ENCODE results near the gene DCDC2C. TPM values are rescaled to one million over a fixed set of nuclear protein-coding genes. Genes with fewer than 3 reads are reported as not detected.

Gene DCDC2C
- total and polyA plus RNA-seq, 2 of the 4 experiments (the other 2 are of a cell fraction): not detected

DNA sequence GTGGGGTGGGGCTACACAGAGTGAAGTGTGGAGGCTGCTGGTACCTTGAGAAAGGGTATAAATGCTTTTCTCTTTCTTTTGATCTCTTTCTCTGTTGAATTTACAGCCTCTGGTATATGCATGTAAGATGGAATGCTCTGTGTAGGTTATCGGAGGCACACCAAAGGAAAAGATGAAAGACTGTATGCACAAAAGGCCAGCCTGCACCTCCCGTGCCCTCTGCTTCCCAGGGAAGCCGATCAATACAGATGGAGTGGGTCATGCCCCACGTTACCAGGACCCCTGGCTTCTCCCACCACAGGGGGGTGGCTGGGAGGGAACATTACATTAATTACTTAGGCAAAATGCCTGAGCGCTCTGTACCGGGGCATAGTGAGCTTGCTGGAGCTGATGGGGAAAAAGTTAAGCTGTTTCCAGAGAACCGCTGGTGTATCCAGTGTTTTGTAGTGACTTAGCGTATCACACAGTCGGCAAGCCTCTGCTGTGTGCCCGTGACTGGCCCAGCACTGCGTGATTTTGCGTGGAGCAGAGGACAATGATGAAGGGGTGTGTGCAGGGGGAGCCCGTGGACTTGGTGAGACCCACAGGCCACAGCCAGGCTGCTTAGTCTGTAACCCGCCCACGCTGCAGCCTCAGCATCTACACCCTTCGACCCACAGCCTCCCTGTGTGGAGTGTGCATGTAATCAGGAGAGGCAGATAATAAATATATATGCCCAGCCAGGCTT, 37.3 kb upstream of the DCDC2C start:
- Histone ChIP-seq H3K4me3 (ENCODE audit: insufficient read depth, low read depth, low read length) (no peak overlapping the region), H3K79me1 (ENCODE audit: low read depth in 1 of 2, low read length in 2 of 2) (no peaks in the 10 kb centered on the region), H2BK120ac (ENCODE audit: low read depth, low read length) (peak overlapping the region; percentile 49; the same call in 1 of the 2 replicates), H4K91ac (ENCODE audit: insufficient read depth, low read depth, low read length) (no peak overlapping the region; the same call in 1 of the 2 replicates), H3K9me3 (ENCODE audit: control insufficient read depth, insufficient read depth, low read length) (no peaks in the 10 kb centered on the region), H2BK5ac (ENCODE audit: low read depth, low read length, poor library complexity, severe bottlenecking) (no peak overlapping the region), H3K36me3 (ENCODE audit: control insufficient read depth, insufficient read depth, low read length) (no peaks in the 10 kb centered on the region), H2AFZ (replicated peaks; ENCODE audit: low read length, poor library complexity) (no peak overlapping the region), H4K20me1 (ENCODE audit: insufficient read depth, low read length) (no peaks in the 10 kb centered on the region), H3K56ac (ENCODE audit: extremely low read depth, insufficient read depth, low read length) (no peak overlapping the region), H4K5ac (ENCODE audit: low read depth, low read length) (peak overlapping the region; percentile 20), H2AK9ac (replicated peaks; ENCODE audit: low read depth, low read length, poor library complexity) (no peak overlapping the region), H3K18ac (ENCODE audit: low read depth, low read length) (no peak overlapping the region; the same call in 1 of the 2 replicates), H3K4me2 (ENCODE audit: low read depth, low read length) (no peak overlapping the region), H4K8ac (ENCODE audit: low read depth in 2 of 2, low read length in 2 of 2) (no peak overlapping the region), H2BK20ac (ENCODE audit: low read depth, low read length) (no peak overlapping the region), H3K14ac (replicated peaks; ENCODE audit: low read depth, low read length) (no peak overlapping the region), H3K9me1 (ENCODE audit: insufficient read depth, low read length) (no peaks in the 10 kb centered on the region), H3K27ac (ENCODE audit: insufficient read depth, low read length) (no peak overlapping the region), H3K23ac (ENCODE audit: low read depth, low read length) (no peak overlapping the region), H2AK5ac (ENCODE audit: low read depth, low read length) (peak overlapping the region; percentile 63; the same call in 1 of the 2 replicates), H3K4me1 (ENCODE audit: control insufficient read depth, insufficient read depth, low read length) (peaks cover 4% of the 10 kb centered on the region; the same call in 1 of the 2 replicates), H3K9ac (ENCODE audit: low read depth, low read length) (no peak overlapping the region), H3K27me3 (ENCODE audit: control insufficient read depth, insufficient read depth, low read length) (no peaks in the 10 kb centered on the region; the same call in 1 of the 2 replicates), H2BK15ac (ENCODE audit: low read depth, low read length) (no peak overlapping the region; the same call in 2 of the 3 replicates), H3K4ac (ENCODE audit: low read depth, low read length) (0 out of 2 replicates have a peak overlapping the region, but pooled peaks have one; percentile 38)
- intact Hi-C loops (cut with micrococcal nuclease): no loop called here
- ChIA-PET POLR2A (ENCODE audit: unreplicated experiment) (no interaction called here), CTCF (interaction anchor here (0.7 kb wide), 1 partner anchor 19 kb away, joined by 4 read pairs; no protein-coding TSS in a partner anchor)
- TF ChIP-seq CTCF (conservative IDR thresholded peaks at IDR 0.05; ENCODE audit: low read depth, low read length): no peak
- TF ChIP-seq CEBPB (IDR thresholded peaks at IDR 0.05; ENCODE audit: low read depth, low read length): no peak
- TF ChIP-seq SMC3 (IDR thresholded peaks at IDR 0.05; ENCODE audit: low read depth, low read length): no peak
- TF ChIP-seq FOS (IDR thresholded peaks at IDR 0.05; ENCODE audit: low read depth, low read length): no peak
- TF ChIP-seq, protein P1, sequence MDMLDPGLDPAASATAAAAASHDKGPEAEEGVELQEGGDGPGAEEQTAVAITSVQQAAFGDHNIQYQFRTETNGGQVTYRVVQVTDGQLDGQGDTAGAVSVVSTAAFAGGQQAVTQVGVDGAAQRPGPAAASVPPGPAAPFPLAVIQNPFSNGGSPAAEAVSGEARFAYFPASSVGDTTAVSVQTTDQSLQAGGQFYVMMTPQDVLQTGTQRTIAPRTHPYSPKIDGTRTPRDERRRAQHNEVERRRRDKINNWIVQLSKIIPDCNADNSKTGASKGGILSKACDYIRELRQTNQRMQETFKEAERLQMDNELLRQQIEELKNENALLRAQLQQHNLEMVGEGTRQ (IDR thresholded peaks at IDR 0.05; ENCODE audit: low read depth, low read length): no peak
- TF ChIP-seq ELK1 (IDR thresholded peaks at IDR 0.05; ENCODE audit: borderline replicate concordance, low read depth, low read length): no peak
- no peak for TF ChIP-seq MAFK (IDR thresholded peaks at IDR 0.05; ENCODE audit: low read depth, low read length)
- no peak for TF ChIP-seq NFE2L2 (IDR thresholded peaks at IDR 0.05; ENCODE audit: low read depth, low read length)
- no peak for TF ChIP-seq CHD1 (IDR thresholded peaks at IDR 0.05; ENCODE audit: low read depth, low read length)
- no peak for TF ChIP-seq MAZ (IDR thresholded peaks at IDR 0.05; ENCODE audit: borderline replicate concordance, low read depth, low read length)
- no peak for TF ChIP-seq RFX5 (IDR thresholded peaks at IDR 0.05; ENCODE audit: low read depth, low read length)
- TF ChIP-seq BHLHE40 (IDR thresholded peaks at IDR 0.05; ENCODE audit: low read depth, low read length): no peak
- no peak for TF ChIP-seq POLR2A (IDR thresholded peaks at IDR 0.05; ENCODE audit: low read depth, low read length)
- TF ChIP-seq RAD21 (IDR thresholded peaks at IDR 0.05; ENCODE audit: low read length): no peak
- dilution Hi-C loops (cut with HindIII; ENCODE audit: low sequenced_read_pairs, unreplicated experiment): no loop called here
- no peak for ATAC-seq (ENCODE audit: low read depth)
- in situ Hi-C loops (cut with MboI; ENCODE audit: low sequenced_read_pairs): loop anchor here (25.0 kb wide), 1 partner anchor 1804 kb away; no protein-coding TSS in a partner anchor
- BruUV-seq (replicated peaks): no TSS peak
- WGBS, 2 experiments (ENCODE audit: extremely low coverage in 2 of 2, insufficient read length in 1 of 2): 70% methylated on average over 2 of the region's 16 CpGs; no CpG with 5 or more reads in 1 of the 2 experiments
- DNase-seq: no peak
